Endothelial cell (in vitro differentiated cells): Measurements from ENCODE around the gene MYO3A. TPM values are rescaled to one million over a fixed set of nuclear protein-coding genes. Genes with fewer than 3 reads are reported as not detected.
A peak's percentile ranks its signal among the peaks of the same experiment; 100 is the strongest.

Experiments used
- DNase-seq: peaks from one replicate; pipeline ENCODE4 v3.0.0; 2021; ENCODE audit warnings: low spot score
- H3K27ac Mint-ChIP-seq: one replicate; pipeline ENCODE4 v1.8.0; 2021; ENCODE audit warnings: mixed read lengths, inconsistent platforms; ENCODE audit not compliant: unreplicated experiment
- H3K27me3 Mint-ChIP-seq: one replicate; pipeline ENCODE4 v1.8.0; 2021; ENCODE audit warnings: mild to moderate bottlenecking, moderate library complexity, mixed read lengths, inconsistent platforms; ENCODE audit not compliant: unreplicated experiment
- H3K36me3 Mint-ChIP-seq: one replicate; pipeline ENCODE4 v1.8.0; 2021; ENCODE audit warnings: mild to moderate bottlenecking, low read depth, mixed read lengths, inconsistent platforms; ENCODE audit not compliant: unreplicated experiment
- H3K4me1 Mint-ChIP-seq: one replicate; pipeline ENCODE4 v1.8.0; 2021; ENCODE audit warnings: mild to moderate bottlenecking, mixed read lengths, inconsistent platforms; ENCODE audit not compliant: unreplicated experiment
- H3K4me3 Mint-ChIP-seq: one replicate; pipeline ENCODE4 v1.8.0; 2021; ENCODE audit warnings: mild to moderate bottlenecking, mixed read lengths, inconsistent platforms; ENCODE audit not compliant: unreplicated experiment
- H3K9me3 Mint-ChIP-seq: one replicate; pipeline ENCODE4 v1.8.0; 2021; ENCODE audit warnings: mixed read lengths, inconsistent platforms; ENCODE audit not compliant: unreplicated experiment
- CTCF ChIP-seq: fragments of 200-600 bp; sonication (generic); IDR thresholded peaks from one replicate; pipeline ENCODE4 v1.5.0; 2021; ENCODE audit warnings: antibody characterized with exemption; ENCODE audit not compliant: unreplicated experiment
- total RNA-seq: library from RNA; stranded (reverse); fragmentation: NEBNext Ultra II Directional; extraction: Animal tissue kit (Norgen Biotek cat#: 25700); gene quantifications from one replicate; pipeline ENCODE4 v1.2.1, GENCODE V29; 2021; ENCODE audit not compliant: unreplicated experiment

Gene MYO3A
- total RNA-seq, 1 donor from 2014 or later: 11.4 TPM

GRCh38 chr10:26112532-26112931, 178.5 kb downstream of the MYO3A start:
- DNase-seq: no peak
- no peak overlapping the region for H3K4me3 Mint-ChIP-seq
- H3K9me3 Mint-ChIP-seq: no peaks in the 10 kb centered on the region
- no peaks in the 10 kb centered on the region for H3K36me3 Mint-ChIP-seq
- no peaks in the 10 kb centered on the region for H3K4me1 Mint-ChIP-seq
- no peak overlapping the region for H3K27ac Mint-ChIP-seq
- no peaks in the 10 kb centered on the region for H3K27me3 Mint-ChIP-seq
- TF ChIP-seq CTCF: no peak

GRCh38 chr10:26138613-26139012, 204.6 kb downstream of the MYO3A start:
- Mint-ChIP-seq H3K27me3 (no peaks in the 10 kb centered on the region), H3K4me1 (peaks cover 9% of the 10 kb centered on the region), H3K27ac (no peak overlapping the region), H3K36me3 (peaks cover 19% of the 10 kb centered on the region), H3K9me3 (peaks cover 4% of the 10 kb centered on the region), H3K4me3 (no peak overlapping the region)
- no peak for DNase-seq
- no peak for TF ChIP-seq CTCF

GRCh38 chr10:26156019-26156418, 222.0 kb downstream of the MYO3A start:
- no peaks in the 10 kb centered on the region for H3K36me3 Mint-ChIP-seq
- no peaks in the 10 kb centered on the region for H3K27me3 Mint-ChIP-seq
- no peaks in the 10 kb centered on the region for H3K9me3 Mint-ChIP-seq
- DNase-seq: no peak
- TF ChIP-seq CTCF: no peak
- H3K27ac Mint-ChIP-seq: no peak overlapping the region
- H3K4me1 Mint-ChIP-seq: no peaks in the 10 kb centered on the region
- no peak overlapping the region for H3K4me3 Mint-ChIP-seq

GRCh38 chr10:26157734-26158133, 223.7 kb downstream of the MYO3A start:
- H3K36me3 Mint-ChIP-seq: no peaks in the 10 kb centered on the region
- H3K4me1 Mint-ChIP-seq: no peaks in the 10 kb centered on the region
- no peaks in the 10 kb centered on the region for H3K9me3 Mint-ChIP-seq
- no peaks in the 10 kb centered on the region for H3K27me3 Mint-ChIP-seq
- DNase-seq: peak; percentile 19
- no peak for TF ChIP-seq CTCF
- H3K27ac Mint-ChIP-seq: no peak overlapping the region
- no peak overlapping the region for H3K4me3 Mint-ChIP-seq

GRCh38 chr10:26169466-26169865, 235.4 kb downstream of the MYO3A start:
- peaks cover 11% of the 10 kb centered on the region for H3K4me1 Mint-ChIP-seq
- no peak overlapping the region for H3K27ac Mint-ChIP-seq
- H3K36me3 Mint-ChIP-seq: no peaks in the 10 kb centered on the region
- no peak for TF ChIP-seq CTCF
- H3K9me3 Mint-ChIP-seq: no peaks in the 10 kb centered on the region
- DNase-seq: no peak
- H3K27me3 Mint-ChIP-seq: no peaks in the 10 kb centered on the region
- no peak overlapping the region for H3K4me3 Mint-ChIP-seq
